Thyroid gland (tissue), 4 donors: ENCODE measurements around the gene GSTT2. TPM values are rescaled to one million over a fixed set of nuclear protein-coding genes. Genes with fewer than 3 reads are reported as not detected.
"Not testable (repeated sequence)": the region's sequence is repeated elsewhere in the genome, so short reads cannot be mapped to it uniquely, and the experiment has no call there.

Source experiments
- DNase-seq, 2 donors: peaks; one replicate each; pipeline ENCODE4 v3.0.0-alpha.2; 2019
- H3K27ac ChIP-seq, 3 donors: fragments of 200-600 bp; sonication (generic); 1 replicate in 2 of 3; 2 replicates in 1 of 3; pipeline ENCODE4 v1.5.1; 2016 to 2019; ENCODE audit warnings: mild to moderate bottlenecking in 1 of 3, moderate library complexity in 1 of 3
- H3K27me3 ChIP-seq: fragments of 200-600 bp; sonication (generic); one replicate; pipeline ENCODE4 v1.5.1; 2019
- H3K36me3 ChIP-seq, 2 donors: fragments of 200-600 bp; sonication (generic); one replicate each; pipeline ENCODE4 v1.5.1; 2016 to 2019
- H3K4me1 ChIP-seq, 2 donors: fragments of 200-600 bp; sonication (generic); one replicate each; pipeline ENCODE4 v1.5.1; 2017 to 2019
- H3K4me3 ChIP-seq, 3 donors: fragments of 200-600 bp; sonication (generic); replicated peaks in 1 of 3; 1 replicate in 2 of 3; 2 replicates in 1 of 3; pipeline ENCODE4 v1.5.1; 2016; ENCODE audit warnings: mild to moderate bottlenecking in 1 of 3
- H3K9me3 ChIP-seq: fragments of 200-600 bp; sonication (generic); one replicate; pipeline ENCODE4 v1.5.1; 2017
- POLR2A ChIP-seq, 2 donors: fragments of 450-650 bp; IDR thresholded peaks; one replicate each; pipeline ENCODE4 v1.6.1; 2017; ENCODE audit warnings: antibody characterized with exemption in 2 of 2, mild to moderate bottlenecking in 2 of 2, moderate library complexity in 1 of 2
- WGBS, 2 donors: methylation state at CpG; one replicate each; pipeline ENCODE4 v1.1.5; 2017; 5-methylcytosine and 5-hydroxymethylcytosine counted together
- intact Hi-C: fragments of 100-400 bp; cut with DNase I; formaldehyde crosslinking; loops from one replicate; pipeline ENCODE4 v1.15.1; 2023
- total RNA-seq, 4 donors: library from RNA; depleted of rRNA; stranded (reverse); fragments of >200 nt; gene quantifications; one replicate each; pipeline ENCODE4 v1.2.3, GENCODE V29; 2016
- TF ChIP-seq, protein P1 (sequence below), 6 experiments: fragments of 200-600 bp in 3 of 6; fragments of 450-650 bp in 3 of 6; sonication (generic) in 3 of 6; IDR thresholded peaks; one replicate each; pipeline ENCODE4 v1.5.1; 2016 to 2019; ENCODE audit warnings: antibody characterized with exemption in 6 of 6, mild to moderate bottlenecking in 2 of 6, inconsistent platforms in 1 of 6, moderate library complexity in 1 of 6

The GSTT2 gene
- total RNA-seq, 4 donors from 2014 or later, result 0.40 to 1.9 TPM; not detected in 2

DNA sequence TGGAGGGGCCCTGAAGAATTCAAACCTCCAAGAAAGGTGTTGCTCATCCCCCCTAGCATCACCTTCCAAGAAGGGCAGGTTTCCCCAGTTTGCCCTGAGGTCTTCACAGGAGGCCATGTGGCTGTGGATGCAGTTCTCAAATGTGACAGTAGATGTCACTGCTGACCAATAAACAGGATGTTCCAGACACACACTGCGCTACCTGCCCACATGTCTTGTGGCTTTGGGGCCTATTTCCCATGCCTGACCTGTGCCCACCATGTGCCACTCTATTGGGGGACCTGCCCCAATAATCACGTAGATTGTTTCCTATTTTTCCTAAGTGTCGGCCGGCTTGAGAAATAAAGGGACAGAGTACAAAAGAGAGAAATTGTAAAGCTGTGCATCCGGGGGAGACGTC, 4.5 kb downstream of the GSTT2 start:
- no peaks in the 10 kb centered on the region for H3K9me3 ChIP-seq
- H3K4me3 ChIP-seq, result no peak overlapping the region
- WGBS, 2 donors, result 55% methylated on average over 5 of the region's 6 CpGs; no CpG with 5 or more reads in 1 of the 2 donors
- no peak for DNase-seq
- intact Hi-C loops, result no loop called here
- no peaks in the 10 kb centered on the region for H3K27me3 ChIP-seq
- TF ChIP-seq, protein P1, sequence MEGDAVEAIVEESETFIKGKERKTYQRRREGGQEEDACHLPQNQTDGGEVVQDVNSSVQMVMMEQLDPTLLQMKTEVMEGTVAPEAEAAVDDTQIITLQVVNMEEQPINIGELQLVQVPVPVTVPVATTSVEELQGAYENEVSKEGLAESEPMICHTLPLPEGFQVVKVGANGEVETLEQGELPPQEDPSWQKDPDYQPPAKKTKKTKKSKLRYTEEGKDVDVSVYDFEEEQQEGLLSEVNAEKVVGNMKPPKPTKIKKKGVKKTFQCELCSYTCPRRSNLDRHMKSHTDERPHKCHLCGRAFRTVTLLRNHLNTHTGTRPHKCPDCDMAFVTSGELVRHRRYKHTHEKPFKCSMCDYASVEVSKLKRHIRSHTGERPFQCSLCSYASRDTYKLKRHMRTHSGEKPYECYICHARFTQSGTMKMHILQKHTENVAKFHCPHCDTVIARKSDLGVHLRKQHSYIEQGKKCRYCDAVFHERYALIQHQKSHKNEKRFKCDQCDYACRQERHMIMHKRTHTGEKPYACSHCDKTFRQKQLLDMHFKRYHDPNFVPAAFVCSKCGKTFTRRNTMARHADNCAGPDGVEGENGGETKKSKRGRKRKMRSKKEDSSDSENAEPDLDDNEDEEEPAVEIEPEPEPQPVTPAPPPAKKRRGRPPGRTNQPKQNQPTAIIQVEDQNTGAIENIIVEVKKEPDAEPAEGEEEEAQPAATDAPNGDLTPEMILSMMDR (IDR thresholded peaks at IDR 0.05), result peak in 1 of 6 experiments; percentile 47
- TF ChIP-seq POLR2A (IDR thresholded peaks at IDR 0.05), result no peak
- no peaks in the 10 kb centered on the region for H3K4me1 ChIP-seq
- no peaks in the 10 kb centered on the region for H3K36me3 ChIP-seq
- no peak overlapping the region for H3K27ac ChIP-seq

DNA sequence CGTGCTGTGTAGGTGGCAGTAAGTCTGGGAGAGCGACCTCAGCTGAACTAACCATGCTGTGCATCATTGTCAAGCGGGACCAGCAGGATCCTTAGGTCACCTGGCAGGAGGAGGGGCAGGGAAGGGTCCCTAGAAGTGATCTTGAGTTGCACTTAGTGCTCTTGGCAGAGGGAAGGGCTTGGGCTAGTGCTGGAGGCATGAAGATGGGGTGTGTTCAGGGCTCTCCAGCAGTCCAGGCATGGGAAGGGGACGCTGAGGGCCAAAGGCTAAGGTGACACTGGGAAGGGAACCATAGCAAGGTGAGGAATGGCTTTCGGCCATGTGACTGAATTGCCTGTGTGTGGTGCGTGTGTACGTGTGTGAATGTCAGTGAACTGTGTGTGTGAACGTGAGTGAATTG, 6.2 kb downstream of the GSTT2 start:
- H3K9me3 ChIP-seq, DNase-seq, H3K36me3 ChIP-seq, H3K27ac ChIP-seq, H3K4me1 ChIP-seq, H3K4me3 ChIP-seq, intact Hi-C loops, H3K27me3 ChIP-seq: not testable (repeated sequence)
- 79% methylated on average over 8 of the region's 8 CpGs; no CpG with 5 or more reads in 1 of the 2 donors for WGBS, 2 donors

GRCh38 chr22:23986538-23987178, 6.7 kb downstream of the GSTT2 start:
- DNase-seq, H3K9me3 ChIP-seq, H3K4me1 ChIP-seq, H3K4me3 ChIP-seq, H3K27me3 ChIP-seq, intact Hi-C loops, H3K36me3 ChIP-seq, H3K27ac ChIP-seq: not testable (repeated sequence)
- WGBS, 2 donors, result 71% methylated on average over 4 of the region's 4 CpGs; no CpG with 5 or more reads in 1 of the 2 donors

DNA sequence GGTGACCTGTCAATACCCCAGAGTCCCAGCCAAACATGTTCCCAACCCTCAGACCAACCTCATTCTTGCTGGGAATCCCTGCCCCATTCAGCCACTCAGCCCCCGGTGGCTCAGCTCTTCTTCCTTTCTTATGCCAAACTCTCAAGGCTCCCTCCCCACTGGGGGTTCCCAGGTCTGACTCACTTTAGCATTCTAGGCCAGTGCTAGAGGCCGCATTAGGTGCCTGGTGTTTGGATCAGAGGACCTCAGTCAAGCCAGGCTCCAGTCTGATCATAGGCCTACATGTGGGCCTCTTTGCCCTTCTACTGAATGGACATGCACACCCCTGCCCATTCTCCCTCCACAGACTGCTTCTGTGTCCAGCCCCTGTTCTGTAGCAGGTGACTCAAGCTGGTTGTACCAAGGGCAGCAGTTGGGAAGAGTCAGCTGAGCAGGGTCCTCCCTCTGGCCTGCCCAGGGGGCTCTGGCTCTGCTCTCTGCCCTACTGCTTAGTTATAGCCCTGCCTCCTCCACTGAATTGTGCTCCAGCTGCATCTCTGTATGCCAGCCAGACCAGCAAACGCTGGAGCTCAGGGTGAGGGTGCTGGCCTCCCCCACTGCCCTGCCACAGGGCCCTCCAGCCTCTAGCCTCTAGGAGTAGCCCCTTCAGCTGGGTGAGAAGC, 9.8 kb downstream of the GSTT2 start:
- H3K27me3 ChIP-seq, H3K4me1 ChIP-seq, intact Hi-C loops, H3K9me3 ChIP-seq, DNase-seq, H3K4me3 ChIP-seq, H3K27ac ChIP-seq, H3K36me3 ChIP-seq: not testable (repeated sequence)
- WGBS, 2 donors, result 95% methylated on average over 2 of the region's 3 CpGs; no CpG with 5 or more reads in 1 of the 2 donors

- H3K4me1 ChIP-seq, H3K36me3 ChIP-seq, H3K27ac ChIP-seq, H3K4me3 ChIP-seq, H3K27me3 ChIP-seq, H3K9me3 ChIP-seq, intact Hi-C loops, DNase-seq: not testable (repeated sequence)
- WGBS, 2 donors, result 53% methylated on average over 2 of the region's 2 CpGs
Observed at GRCh38 chr22:23993080-23993479, 13.1 kb downstream of the GSTT2 start.

GRCh38 chr22:23993581-23994177, 13.7 kb downstream of the GSTT2 start:
- 53 to 67% methylated on average over 4 of the region's 4 CpGs for WGBS, 2 donors
- H3K9me3 ChIP-seq, H3K36me3 ChIP-seq, H3K4me3 ChIP-seq, DNase-seq, H3K27ac ChIP-seq, intact Hi-C loops, H3K27me3 ChIP-seq, H3K4me1 ChIP-seq: not testable (repeated sequence)

GRCh38 chr22:23997092-23997491, 17.2 kb downstream of the GSTT2 start:
- DNase-seq, result no peak
- TF ChIP-seq, protein P1 (IDR thresholded peaks at IDR 0.05), result no peak
- TF ChIP-seq POLR2A (IDR thresholded peaks at IDR 0.05), result no peak
- Histone ChIP-seq H3K36me3 (no peaks in the 10 kb centered on the region), H3K27me3 (no peaks in the 10 kb centered on the region), H3K27ac (no peak overlapping the region), H3K4me1 (no peaks in the 10 kb centered on the region), H3K9me3 (no peaks in the 10 kb centered on the region), H3K4me3 (no peak overlapping the region)
- WGBS, 2 donors, result 96% methylated on average over 3 of the region's 3 CpGs
- intact Hi-C loops, result no loop called here

DNA sequence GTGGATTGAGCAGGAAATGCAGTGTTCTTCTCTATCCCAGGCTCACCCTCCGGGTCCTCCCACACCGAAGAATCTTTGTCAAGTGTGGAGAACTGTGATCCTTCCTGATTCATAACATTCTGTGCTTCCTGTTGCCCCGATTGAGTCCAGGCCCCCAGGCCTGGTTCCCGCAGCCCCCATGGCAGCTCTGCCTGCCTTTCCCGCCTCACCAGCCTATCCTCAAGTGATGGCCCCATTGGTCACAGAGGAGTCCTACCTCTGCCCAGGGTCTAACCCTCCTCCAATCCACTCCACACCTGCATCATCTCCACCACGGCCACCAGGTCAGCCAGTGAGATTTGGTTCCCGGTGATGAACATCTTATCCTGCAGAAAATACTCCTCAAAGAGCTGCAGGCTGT, 19.8 kb downstream of the GSTT2 start:
- H3K9me3 ChIP-seq, H3K36me3 ChIP-seq, H3K27me3 ChIP-seq, H3K4me3 ChIP-seq, H3K4me1 ChIP-seq, DNase-seq, H3K27ac ChIP-seq: not testable (repeated sequence)
- intact Hi-C loops, result loop anchor here (5.0 kb wide), 1 partner anchor 163 kb away; no protein-coding TSS in a partner anchor
- WGBS, 2 donors, result 88 to 93% methylated on average over 7 of the region's 7 CpGs
